Anterior cingulate cortex (tissue), 58 donors: ENCODE data around the gene SSX5.
"Not testable (repeated sequence)": the region's sequence is repeated elsewhere in the genome, so short reads cannot be mapped to it uniquely, and the experiment has no call there.

Experiments used
- DNase-seq, 58 donors: peaks; one replicate each; lab custom pipeline; 2025; lab: John Stamatoyannopoulos, UW

Gene SSX5, protein sequence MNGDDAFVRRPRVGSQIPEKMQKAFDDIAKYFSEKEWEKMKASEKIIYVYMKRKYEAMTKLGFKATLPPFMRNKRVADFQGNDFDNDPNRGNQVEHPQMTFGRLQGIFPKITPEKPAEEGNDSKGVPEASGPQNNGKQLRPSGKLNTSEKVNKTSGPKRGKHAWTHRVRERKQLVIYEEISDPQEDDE

GRCh38 chrX:48196745-48197201 is at the start of gene SSX5:
TSS of gene SSX5 (minus strand) at chrX:48196795. CDS start at chrX:48195358, 1,437 bp downstream.
- no peak for DNase-seq

GRCh38 chrX:48224196-48224595 is 27.6 kb upstream of the SSX5 start:
- DNase-seq = not testable (repeated sequence)

- not testable (repeated sequence) for DNase-seq
Observed at GRCh38 chrX:48214341-48214740, 17.7 kb upstream of the SSX5 start.

GRCh38 chrX:48190024-48190423 is 6.6 kb downstream of the SSX5 start:
- not testable (repeated sequence) for DNase-seq

DNA sequence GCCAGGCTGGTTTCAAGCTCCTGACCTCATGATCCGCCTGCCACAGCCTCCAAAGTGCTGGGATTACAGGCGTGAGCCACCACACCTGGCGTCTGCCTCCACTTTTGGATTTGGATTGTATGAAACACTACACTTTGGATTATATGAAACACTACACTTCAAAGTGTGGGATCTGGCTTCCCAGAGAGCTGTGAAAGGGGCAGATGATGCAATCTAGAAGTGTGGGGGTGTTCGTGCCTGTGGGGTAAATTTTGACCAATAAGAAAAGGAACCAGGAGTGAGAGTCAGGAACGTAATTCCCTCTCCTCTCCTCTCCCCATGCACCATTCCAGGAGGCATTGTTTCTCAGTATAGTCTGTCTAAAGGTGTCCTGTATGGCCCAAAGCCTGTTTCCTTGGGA is 14.7 kb downstream of the SSX5 start:
- not testable (repeated sequence) for DNase-seq

DNA sequence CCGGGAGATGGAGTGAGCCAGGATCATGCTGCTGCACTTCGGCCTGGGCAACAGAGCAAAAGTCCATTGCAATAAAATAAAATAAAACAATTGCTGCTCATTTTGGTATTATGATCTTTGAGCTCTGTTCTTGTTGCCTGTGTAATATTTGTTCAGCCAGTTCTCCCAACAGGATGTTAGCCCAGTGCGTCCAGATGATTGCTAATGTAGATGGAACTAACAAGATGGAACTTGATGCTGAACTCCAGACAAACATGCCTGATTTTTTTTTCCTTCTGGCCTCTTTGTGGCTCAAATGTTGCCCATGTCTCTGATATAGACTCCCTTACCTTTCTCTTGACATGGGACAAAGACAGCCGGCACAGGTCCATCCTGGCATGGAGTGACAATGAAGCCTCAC is 15.8 kb downstream of the SSX5 start:
- DNase-seq = no peak

DNA sequence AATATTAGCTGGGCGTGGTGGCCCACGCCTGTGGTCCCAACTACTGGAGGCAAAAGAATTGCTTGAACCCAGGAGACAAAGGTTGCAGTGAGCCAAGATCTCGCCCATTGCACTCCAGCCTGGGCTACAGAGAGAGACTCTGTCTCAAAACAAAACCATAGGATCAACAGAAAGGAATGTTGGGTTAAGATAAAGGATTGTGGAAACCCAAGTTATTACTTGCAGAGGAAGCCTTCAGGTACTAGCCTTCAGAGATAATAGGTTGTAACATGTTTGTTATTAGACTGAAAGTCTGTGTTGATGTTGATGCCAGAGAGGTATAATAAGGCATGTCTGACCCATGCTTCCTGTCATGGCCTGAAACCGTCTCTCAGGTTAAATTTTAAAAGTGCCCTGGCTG is 16.9 kb downstream of the SSX5 start:
- DNase-seq = no peak

- DNase-seq = not testable (repeated sequence)
Observed at GRCh38 chrX:48166322-48166721, 30.3 kb downstream of the SSX5 start.

DNA sequence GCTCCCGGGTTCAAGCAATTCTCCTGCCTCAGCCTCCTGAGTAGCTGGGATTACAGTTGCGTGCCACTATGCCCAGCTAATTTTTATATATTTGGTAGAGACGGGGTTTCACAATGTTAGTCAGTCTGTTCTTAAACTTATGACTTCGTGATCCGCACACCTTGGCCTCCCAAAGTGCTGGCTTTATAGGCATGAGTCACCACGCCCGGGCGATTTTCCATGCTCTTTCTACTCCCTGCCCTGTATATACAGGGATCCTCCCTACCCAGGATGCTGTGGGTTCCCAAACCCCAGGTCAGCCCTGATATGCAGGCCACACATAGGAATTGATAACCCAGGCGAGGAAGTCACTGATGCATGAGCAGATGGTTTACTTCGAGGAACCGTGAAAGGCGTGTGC is 31.4 kb downstream of the SSX5 start:
- no peak for DNase-seq

DNA sequence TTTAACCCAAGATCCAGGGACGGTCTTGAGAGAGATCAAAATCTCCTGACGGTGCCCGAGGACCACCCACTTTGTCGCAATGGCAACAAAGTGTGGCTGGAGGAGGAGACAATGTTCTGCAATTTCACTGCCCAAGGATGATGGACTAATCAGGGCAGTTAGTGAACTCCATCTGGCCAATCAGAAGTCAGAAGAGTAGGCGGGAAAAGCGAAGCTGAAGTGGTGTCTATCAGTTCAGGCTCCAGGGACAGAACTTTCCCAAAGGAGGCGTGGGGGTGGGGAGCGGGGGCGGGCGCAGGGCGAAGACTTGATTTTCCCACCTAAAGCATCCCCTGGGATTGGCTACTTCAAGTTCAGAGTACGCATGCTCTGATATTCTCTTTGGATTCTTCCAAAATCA is 40.6 kb downstream of the SSX5 start:
- DNase-seq = no peak

DNA sequence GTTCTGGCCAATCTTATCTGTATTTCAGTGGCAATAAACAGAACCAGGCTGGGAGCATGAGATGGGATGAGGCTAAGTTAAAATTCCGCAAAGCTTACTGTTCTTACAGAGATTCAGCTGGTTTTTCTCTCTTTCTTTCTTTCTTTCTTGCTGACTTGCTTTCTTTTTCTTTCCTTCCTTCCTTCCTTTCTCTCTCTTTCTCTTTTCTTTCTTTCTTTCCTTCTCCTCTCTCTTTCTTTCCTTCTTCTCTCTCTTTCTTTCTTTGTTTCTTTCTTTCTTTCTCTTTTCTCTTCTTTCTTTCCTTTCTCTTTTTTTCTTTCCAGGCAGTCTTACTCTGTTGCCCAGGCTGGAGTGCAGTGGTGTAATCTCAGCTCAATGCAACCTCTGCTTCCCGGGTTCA is 41.8 kb downstream of the SSX5 start:
- DNase-seq = no peak

DNA sequence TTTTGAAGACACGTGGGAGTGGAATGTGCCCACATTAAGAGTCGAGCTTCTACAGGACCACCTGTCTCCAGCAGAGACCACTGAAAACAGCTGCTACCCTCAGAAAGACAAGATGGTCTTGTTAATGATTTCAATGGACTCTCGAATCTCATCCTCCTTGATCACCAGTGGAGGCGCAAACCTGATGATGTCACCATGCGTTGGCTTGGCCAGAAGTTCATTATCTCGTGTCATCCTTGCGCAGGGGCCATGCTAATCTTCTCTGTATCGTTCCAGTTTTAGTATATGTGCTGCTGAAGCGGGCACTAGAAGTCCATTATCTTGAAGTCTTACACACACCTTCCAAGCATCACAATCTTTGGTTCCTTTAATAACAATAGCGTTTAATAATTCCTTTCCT is 42.8 kb downstream of the SSX5 start:
- no peak for DNase-seq

- DNase-seq = not testable (repeated sequence)
Observed at GRCh38 chrX:48142697-48143096, 53.9 kb downstream of the SSX5 start.

DNA sequence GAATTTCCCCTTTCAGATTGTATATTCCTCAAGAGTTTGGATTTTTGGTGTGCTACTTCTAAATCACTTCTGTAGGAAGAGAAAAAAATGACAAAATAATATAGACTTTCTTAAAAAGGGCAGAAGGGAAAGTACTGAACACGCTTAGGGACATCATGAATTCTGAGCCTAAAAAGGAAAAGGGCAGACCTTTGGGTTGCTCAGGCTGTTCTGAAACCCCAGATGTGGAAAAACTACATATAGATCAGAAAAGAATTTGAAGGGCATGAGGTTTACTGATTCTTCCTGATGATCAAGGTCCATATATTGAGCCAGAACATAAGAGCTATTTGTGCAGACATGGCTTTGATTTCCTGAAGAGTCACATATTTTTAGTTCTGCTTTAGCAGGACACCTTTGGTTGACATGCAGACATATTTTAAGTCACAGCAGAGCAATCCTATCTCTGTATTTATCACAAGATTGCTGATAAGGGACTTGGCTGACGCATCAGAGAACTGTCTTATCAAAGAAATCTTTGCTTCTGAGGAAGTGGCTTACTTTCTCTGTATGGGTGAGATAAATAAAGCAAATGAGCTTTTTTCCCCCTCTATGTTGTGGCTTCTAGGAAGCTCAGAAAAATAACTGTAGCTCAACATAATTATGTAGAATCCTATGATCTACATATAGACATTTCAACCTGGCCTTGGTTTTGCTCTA is 54.6 kb downstream of the SSX5 start:
- DNase-seq = not testable (repeated sequence)

DNA sequence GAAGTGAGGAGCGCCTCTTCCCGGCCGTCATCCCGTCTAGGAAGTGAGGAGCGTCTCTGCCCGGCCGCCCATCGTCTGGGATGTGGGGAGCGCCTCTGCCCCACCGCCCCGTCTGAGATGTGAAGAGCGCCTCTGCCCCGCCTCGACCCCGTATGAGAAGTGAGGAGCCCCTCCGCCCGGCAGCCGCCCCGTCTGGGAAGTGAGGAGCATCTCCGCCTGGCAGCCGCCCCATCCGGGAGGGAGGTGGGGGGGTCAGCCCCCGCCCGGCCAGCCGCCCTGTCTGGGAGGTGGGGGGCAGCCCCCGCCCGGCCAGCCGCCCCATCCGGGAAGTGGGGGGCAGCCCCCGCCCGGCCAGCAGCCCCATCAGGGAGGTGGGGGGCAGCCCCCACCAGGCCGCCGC is 57.5 kb downstream of the SSX5 start:
- not testable (repeated sequence) for DNase-seq
